CD4-positive, alpha-beta T cell treated with Interferon gamma for 1 hour (primary cell): ENCODE results near the gene PPP1CB.
"Not testable (repeated sequence)": the region's sequence is repeated elsewhere in the genome, so short reads cannot be mapped to it uniquely, and the experiment has no call there.

ENCODE experiments used
- DNase-seq: peaks from one replicate; pipeline ENCODE4 v3.0.0-alpha.2; 2020

Gene PPP1CB

GRCh38 chr2:28751252-28751955 lies at the start of gene PPP1CB:
TSS of gene PPP1CB (plus strand) at chr2:28751830. CDS start at chr2:28752125, 295 bp downstream.
- DNase-seq, result peak; percentile 99

- DNase-seq, result no peak
Measured at GRCh38 chr2:28702415-28702861, 49.2 kb upstream of the PPP1CB start.

DNA sequence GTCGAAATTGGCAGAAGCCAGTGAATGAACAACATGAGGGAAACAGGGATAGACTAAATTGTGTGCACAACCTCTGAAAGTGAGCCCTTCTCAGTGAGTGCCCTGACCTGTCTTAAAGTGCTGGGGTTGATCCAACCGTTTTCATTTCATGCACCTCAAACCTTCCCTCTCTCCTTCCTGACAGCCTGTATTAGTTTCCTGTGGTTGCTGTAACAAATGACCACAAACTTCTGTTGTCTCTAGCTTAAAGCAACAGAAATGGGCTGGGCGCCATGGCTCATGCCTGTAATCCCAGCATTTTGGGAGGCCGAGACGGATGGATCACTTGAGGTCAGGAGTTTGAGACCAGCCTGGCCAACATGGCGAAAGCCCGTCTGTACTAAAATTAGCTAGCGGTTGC lies 48.8 kb upstream of the PPP1CB start:
- no peak for DNase-seq

DNA sequence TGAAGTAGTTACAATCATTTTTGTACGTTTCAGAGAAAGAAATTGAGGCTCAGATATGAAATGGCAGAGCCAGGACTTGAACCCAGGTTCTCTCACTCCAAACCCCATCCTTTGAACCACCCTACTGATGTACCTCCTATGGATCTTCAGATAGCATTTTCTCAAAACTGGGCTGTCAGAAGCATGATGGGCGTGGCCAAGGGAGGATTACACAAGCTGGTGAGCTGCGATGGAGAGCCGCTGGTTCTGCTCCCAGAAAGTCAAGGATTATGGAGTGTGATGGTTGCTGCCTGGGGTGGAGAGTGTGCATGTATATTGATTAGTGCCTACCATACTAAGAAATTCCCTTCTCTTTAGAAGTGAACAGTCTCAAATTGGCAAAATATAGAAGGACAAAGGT lies 47.0 kb upstream of the PPP1CB start:
- no peak for DNase-seq

- DNase-seq, result no peak
Measured at GRCh38 chr2:28705751-28706440, 45.7 kb upstream of the PPP1CB start.

DNA sequence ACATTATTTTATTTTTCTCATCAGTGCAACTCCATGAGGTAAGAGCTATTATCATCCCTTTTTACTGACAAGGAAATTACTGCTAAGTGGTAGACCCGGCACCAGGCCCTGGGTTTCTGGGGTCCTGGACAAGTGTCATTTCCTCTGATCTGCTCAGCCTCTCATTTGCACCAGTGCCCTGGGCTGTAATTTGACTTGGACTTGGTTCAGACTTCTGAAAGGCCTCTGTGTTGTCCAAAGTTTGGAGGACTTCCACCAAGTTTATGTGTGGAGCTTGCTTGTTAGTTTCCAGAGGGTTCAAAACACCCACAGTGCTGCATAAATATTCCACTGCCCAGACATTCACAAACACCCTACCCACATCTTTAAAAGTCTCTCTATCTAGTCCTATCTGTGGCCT lies 44.0 kb upstream of the PPP1CB start:
- DNase-seq, result no peak

DNA sequence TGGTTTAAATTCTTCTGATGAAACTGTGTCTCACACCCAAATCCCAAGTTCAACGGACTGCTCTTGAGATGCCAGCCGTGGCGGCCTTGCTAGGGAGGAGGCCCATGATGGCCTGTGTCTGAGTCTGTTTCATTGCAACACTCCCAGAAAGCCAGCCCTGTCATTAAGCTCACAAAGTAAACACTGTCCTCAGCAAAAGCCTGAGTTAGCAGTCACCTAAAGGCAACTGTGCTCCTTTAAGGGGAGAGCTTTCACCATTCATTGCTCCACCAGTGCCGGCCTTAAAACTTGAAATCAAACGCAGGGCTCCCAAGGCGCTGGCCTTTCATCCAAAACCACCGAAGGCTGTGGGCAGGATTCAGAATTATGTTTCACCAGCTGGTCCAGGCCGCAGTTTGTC lies 42.5 kb upstream of the PPP1CB start:
- DNase-seq, result no peak

DNA sequence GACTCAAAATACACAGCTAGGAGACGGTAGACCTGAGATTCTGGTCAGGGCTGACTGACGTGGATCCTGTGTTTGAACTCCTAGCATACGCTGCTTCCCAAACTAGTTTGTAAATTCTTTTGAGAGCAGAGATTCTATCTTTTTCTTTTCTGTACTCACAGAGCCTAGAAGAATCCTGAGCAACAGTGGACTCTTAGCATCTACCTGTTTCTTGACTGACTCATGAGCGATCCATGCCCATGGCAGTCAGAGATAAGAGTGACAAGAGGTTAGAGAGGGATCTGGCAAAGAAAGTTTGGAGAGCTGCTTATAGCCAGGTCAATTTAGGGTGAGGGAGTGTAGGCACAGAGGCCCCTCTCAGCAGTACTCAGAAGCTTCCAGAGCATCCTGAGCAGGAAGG lies 41.1 kb upstream of the PPP1CB start:
- no peak for DNase-seq

GRCh38 chr2:28713577-28714298 lies 37.9 kb upstream of the PPP1CB start:
- DNase-seq, result peak; percentile 13

GRCh38 chr2:28716265-28716865 lies 35.3 kb upstream of the PPP1CB start:
- DNase-seq, result peak; percentile 66

GRCh38 chr2:28717339-28717758 lies 34.3 kb upstream of the PPP1CB start:
- peak; percentile 74 for DNase-seq

- no peak for DNase-seq
Measured at GRCh38 chr2:28720345-28720744, 31.3 kb upstream of the PPP1CB start.

GRCh38 chr2:28721601-28722191 lies 29.9 kb upstream of the PPP1CB start:
- no peak for DNase-seq

DNA sequence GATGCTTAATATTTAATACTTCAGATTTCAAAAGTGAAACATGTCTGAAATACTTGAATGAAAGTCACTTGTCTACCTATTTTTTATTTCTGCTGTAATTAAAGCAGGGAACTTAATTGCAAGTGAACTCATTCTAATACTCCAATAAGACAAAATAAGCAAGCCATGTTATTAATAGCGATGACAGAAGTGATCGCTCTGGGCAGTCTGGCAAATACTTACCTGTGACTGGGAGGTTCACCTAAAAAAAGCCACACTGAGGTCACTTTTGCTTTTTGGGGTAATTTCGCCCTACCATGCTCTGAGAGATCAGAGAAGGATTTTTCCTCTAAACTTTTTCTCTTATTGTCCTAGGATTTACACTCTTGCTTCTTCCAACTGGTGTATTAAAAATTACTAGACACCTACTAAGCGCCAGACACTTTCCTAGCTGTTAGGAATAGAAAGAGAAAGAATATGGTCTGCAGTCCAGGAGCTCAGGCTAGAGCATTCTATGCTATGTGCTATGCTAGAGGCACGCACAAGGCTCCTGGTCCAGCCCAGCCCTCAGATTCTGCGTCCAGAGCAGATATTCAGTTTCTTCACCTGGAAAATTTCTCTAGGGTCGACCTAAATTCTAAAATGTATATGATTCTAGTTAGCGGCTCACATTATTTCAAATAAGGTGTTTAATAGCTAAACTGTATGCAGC lies 26.5 kb upstream of the PPP1CB start:
- DNase-seq, result no peak

- DNase-seq, result no peak
Measured at GRCh38 chr2:28726177-28726576, 25.5 kb upstream of the PPP1CB start.

- no peak for DNase-seq
Measured at GRCh38 chr2:28729698-28730097, 21.9 kb upstream of the PPP1CB start.

GRCh38 chr2:28730641-28731146 lies 20.9 kb upstream of the PPP1CB start:
- DNase-seq, result no peak

DNA sequence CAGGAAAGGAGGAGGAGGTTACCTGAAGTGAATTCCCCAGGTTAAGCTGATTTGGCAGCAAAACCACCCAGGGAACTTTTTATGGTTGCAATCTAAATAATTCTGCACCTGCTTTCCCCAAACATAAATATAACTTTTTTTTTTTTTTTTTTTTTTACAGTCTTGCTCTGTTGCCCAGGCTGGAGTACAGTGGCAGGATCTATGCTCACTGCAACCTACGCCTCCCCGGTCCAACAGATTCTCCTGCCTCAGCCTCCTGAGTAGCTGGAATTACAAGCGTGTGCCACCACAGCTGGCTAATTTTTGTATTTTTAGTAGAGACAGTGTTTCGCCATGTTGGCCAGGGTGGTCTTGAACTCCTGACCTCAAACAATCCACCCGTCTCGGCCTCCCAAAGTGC lies 16.1 kb upstream of the PPP1CB start:
- DNase-seq, result no peak

GRCh38 chr2:28736034-28736433 lies 15.6 kb upstream of the PPP1CB start:
- DNase-seq, result no peak

DNA sequence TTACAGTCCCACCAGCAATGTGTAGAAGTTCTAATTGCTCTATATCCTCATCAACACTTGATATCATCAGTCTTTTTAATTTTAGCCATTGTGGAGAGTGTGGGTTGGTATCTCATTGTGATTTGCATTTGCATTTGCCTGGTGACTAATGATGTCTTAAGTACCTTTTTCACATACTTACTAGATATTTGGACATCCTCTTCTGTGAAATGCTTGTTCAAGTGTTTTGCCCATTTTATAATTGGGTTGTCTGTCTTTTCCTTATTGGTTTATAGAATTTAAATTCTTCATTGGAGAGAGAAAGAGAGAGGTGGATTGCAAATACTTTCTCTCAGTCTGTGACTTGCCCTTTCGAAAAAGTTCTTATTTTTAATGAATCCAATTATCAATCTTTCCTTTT lies 14.0 kb upstream of the PPP1CB start:
- DNase-seq, result no peak

GRCh38 chr2:28742619-28743018 lies 9.0 kb upstream of the PPP1CB start:
- not testable (repeated sequence) for DNase-seq

- DNase-seq, result no peak
Measured at GRCh38 chr2:28745225-28745624, 6.4 kb upstream of the PPP1CB start.
